Prostate gland (tissue), 2 donors: Measurements from ENCODE around the gene BPTF. TPM values are rescaled to one million over a fixed set of nuclear protein-coding genes. Genes with fewer than 3 reads are reported as not detected.

ENCODE experiments used
- DNase-seq: peaks from one replicate; pipeline ENCODE4 v3.0.0-alpha.2; 2019; ENCODE audit warnings: low spot score
- H3K27ac ChIP-seq, 2 donors: fragments of 200-600 bp; sonication (generic); 2 replicates each; pipeline ENCODE4 v1.5.1; 2017 to 2019
- H3K27me3 ChIP-seq: fragments of 200-600 bp; sonication (generic); replicated peaks from 2 replicates; pipeline ENCODE4 v1.5.1; 2019; ENCODE audit not compliant: insufficient read depth
- H3K36me3 ChIP-seq, 2 donors: fragments of 200-600 bp; sonication (generic); 1 replicate in 1 of 2; 2 replicates in 1 of 2; pipeline versions ENCODE4 v1.5.1 to v1.8.1; 2017 to 2019
- H3K4me1 ChIP-seq: fragments of 200-600 bp; sonication (generic); replicated peaks from 2 replicates; pipeline ENCODE4 v1.5.1; 2019
- H3K4me3 ChIP-seq, 2 donors: fragments of 200-600 bp; sonication (generic); 2 replicates each; pipeline ENCODE4 v1.5.1; 2017 to 2019
- H3K9me3 ChIP-seq: fragments of 200-600 bp; sonication (generic); 2 replicates; pipeline ENCODE4 v1.5.1; 2017
- POLR2A ChIP-seq: fragments of 450-650 bp; IDR thresholded peaks from one replicate; pipeline ENCODE4 v1.6.1; 2016; ENCODE audit warnings: antibody characterized with exemption, mild to moderate bottlenecking
- POLR2AphosphoS5 ChIP-seq: sonication (generic); formaldehyde crosslinking; IDR thresholded peaks from one replicate; pipeline ENCODE4 v1.6.1; 2017; ENCODE audit warnings: antibody characterized with exemption
- WGBS: methylation state at CpG from one replicate; pipeline ENCODE4 v1.1.5; 2018; 5-methylcytosine and 5-hydroxymethylcytosine counted together
- intact Hi-C: fragments of 100-400 bp; cut with DNase I; formaldehyde crosslinking; loops from one replicate; pipeline ENCODE4 v1.14.2; 2022
- total RNA-seq, 2 donors: library from RNA; depleted of rRNA; stranded (reverse); fragments of >200 nt; gene quantifications; one replicate each; pipeline ENCODE4 v1.1.0, GENCODE V29; 2016
- TF ChIP-seq, protein P1 (sequence below), 4 experiments: fragments of 200-600 bp in 2 of 4; fragments of 450-650 bp in 2 of 4; sonication (generic) in 2 of 4; IDR thresholded peaks; 1 replicate in 3 of 4; 2 replicates in 1 of 4; pipeline ENCODE4 v1.5.1; 2016 to 2019; ENCODE audit warnings: antibody characterized with exemption in 4 of 4, mild to moderate bottlenecking in 2 of 4, moderate library complexity in 2 of 4

Gene BPTF
- total RNA-seq, 2 donors from 2014 or later, result 70.5 to 138 TPM

DNA sequence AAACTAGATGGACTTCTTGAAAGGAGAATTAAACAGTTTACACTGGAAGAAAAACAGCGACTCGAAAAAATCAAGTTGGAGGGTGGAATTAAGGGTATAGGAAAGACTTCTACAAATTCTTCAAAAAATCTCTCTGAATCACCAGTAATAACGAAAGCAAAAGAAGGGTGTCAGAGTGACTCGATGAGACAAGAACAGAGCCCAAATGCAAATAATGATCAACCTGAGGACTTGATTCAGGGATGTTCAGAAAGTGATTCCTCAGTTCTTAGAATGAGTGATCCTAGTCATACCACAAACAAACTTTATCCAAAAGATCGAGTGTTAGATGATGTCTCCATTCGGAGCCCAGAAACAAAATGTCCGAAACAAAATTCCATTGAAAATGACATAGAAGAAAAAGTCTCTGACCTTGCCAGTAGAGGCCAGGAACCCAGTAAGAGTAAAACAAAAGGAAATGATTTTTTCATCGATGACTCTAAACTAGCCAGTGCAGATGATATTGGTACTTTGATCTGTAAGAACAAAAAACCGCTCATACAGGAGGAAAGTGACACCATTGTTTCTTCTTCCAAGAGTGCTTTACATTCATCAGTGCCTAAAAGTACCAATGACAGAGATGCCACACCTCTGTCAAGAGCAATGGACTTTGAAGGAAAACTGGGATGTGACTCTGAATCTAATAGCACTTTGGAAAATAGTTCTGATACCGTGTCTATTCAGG, 85.9 kb downstream of the BPTF start:
- no peaks in the 10 kb centered on the region for H3K4me1 ChIP-seq
- intact Hi-C loops, result no loop called here
- 97% methylated on average over 10 of the region's 10 CpGs for WGBS
- no peak overlapping the region for H3K4me3 ChIP-seq
- H3K36me3 ChIP-seq, result no peaks in the 10 kb centered on the region
- H3K27me3 ChIP-seq, result no peaks in the 10 kb centered on the region
- H3K27ac ChIP-seq, result no peak overlapping the region
- no peak for DNase-seq
- no peak for TF ChIP-seq POLR2AphosphoS5
- TF ChIP-seq, protein P1, sequence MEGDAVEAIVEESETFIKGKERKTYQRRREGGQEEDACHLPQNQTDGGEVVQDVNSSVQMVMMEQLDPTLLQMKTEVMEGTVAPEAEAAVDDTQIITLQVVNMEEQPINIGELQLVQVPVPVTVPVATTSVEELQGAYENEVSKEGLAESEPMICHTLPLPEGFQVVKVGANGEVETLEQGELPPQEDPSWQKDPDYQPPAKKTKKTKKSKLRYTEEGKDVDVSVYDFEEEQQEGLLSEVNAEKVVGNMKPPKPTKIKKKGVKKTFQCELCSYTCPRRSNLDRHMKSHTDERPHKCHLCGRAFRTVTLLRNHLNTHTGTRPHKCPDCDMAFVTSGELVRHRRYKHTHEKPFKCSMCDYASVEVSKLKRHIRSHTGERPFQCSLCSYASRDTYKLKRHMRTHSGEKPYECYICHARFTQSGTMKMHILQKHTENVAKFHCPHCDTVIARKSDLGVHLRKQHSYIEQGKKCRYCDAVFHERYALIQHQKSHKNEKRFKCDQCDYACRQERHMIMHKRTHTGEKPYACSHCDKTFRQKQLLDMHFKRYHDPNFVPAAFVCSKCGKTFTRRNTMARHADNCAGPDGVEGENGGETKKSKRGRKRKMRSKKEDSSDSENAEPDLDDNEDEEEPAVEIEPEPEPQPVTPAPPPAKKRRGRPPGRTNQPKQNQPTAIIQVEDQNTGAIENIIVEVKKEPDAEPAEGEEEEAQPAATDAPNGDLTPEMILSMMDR (IDR thresholded peaks at IDR 0.05), result no peak
- TF ChIP-seq POLR2A, result no peak
- no peaks in the 10 kb centered on the region for H3K9me3 ChIP-seq

DNA sequence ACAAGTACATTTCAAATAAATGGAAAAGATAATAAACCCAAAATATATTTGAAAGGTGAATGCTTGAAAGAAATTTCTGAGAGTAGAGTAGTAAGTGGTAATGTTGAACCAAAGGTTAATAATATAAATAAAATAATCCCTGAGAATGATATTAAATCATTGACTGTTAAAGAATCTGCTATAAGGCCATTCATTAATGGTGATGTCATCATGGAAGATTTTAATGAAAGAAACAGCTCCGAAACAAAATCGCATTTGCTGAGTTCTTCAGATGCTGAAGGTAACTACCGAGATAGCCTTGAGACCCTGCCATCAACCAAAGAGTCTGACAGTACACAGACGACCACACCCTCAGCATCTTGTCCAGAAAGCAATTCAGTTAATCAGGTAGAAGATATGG, 86.8 kb downstream of the BPTF start:
- Histone ChIP-seq H3K27me3 (no peaks in the 10 kb centered on the region), H3K4me3 (no peak overlapping the region), H3K27ac (no peak overlapping the region), H3K36me3 (no peaks in the 10 kb centered on the region), H3K9me3 (no peaks in the 10 kb centered on the region), H3K4me1 (no peaks in the 10 kb centered on the region)
- intact Hi-C loops, result no loop called here
- TF ChIP-seq POLR2AphosphoS5 (no peak), POLR2A (no peak)
- TF ChIP-seq, protein P1 (IDR thresholded peaks at IDR 0.05), result no peak
- DNase-seq, result no peak
- 98% methylated on average over 4 of the region's 4 CpGs for WGBS

DNA sequence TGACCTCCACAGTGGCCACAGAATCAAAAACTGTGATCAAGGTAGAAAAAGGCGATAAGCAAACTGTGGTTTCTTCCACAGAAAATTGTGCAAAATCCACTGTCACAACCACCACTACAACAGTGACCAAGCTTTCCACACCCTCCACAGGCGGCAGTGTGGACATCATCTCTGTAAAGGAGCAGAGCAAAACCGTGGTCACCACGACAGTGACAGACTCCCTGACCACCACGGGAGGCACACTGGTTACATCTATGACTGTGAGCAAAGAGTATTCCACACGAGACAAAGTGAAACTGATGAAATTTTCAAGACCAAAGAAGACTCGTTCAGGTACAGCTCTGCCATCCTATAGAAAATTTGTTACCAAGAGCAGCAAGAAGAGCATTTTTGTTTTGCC, 87.4 kb downstream of the BPTF start:
- H3K36me3 ChIP-seq, result no peaks in the 10 kb centered on the region
- H3K4me3 ChIP-seq, result no peak overlapping the region
- H3K27ac ChIP-seq, result no peak overlapping the region
- WGBS, result 93% methylated on average over 7 of the region's 7 CpGs
- H3K4me1 ChIP-seq, result no peaks in the 10 kb centered on the region
- intact Hi-C loops, result no loop called here
- no peaks in the 10 kb centered on the region for H3K9me3 ChIP-seq
- no peaks in the 10 kb centered on the region for H3K27me3 ChIP-seq
- DNase-seq, result no peak
- TF ChIP-seq, protein P1 (IDR thresholded peaks at IDR 0.05), result no peak
- no peak for TF ChIP-seq POLR2AphosphoS5
- TF ChIP-seq POLR2A, result no peak

DNA sequence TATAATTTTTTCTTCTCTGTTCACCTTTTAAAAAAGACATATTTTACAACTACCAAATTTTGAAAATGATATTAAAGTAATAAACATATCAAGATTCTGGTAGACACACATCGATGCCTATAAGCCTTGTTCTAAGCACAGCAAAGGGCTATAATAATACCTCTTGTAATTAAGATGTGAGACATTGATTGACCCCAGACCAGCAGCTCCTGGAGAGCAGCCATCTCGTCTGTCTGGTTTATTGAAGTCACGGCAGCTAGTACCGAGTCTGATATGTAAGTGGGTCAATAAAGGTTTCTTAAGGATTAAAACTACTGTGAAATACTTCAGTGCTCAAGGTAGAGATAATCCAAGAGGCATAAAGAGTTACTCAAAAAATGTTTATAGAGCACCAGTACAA, 94.9 kb downstream of the BPTF start:
- H3K36me3 ChIP-seq, result no peaks in the 10 kb centered on the region

More for the DNA sequence above, 94.9 kb downstream of the BPTF start:
- H3K4me1 ChIP-seq, result no peaks in the 10 kb centered on the region
- H3K27me3 ChIP-seq, result no peaks in the 10 kb centered on the region
- TF ChIP-seq, protein P1 (IDR thresholded peaks at IDR 0.05), result no peak
- TF ChIP-seq POLR2A (no peak), POLR2AphosphoS5 (no peak)
- 94% methylated on average over 4 of the region's 4 CpGs for WGBS
- no peaks in the 10 kb centered on the region for H3K9me3 ChIP-seq
- intact Hi-C loops, result no loop called here
- H3K4me3 ChIP-seq, result no peak overlapping the region
- no peak overlapping the region for H3K27ac ChIP-seq
- no peak for DNase-seq
